Measurements from ENCODE around the gene DHX40.

Gene DHX40

GRCh38 chr17:59619298-59620063, 54.1 kb downstream of the DHX40 start, which contains the start of gene CLTC:
CLTC (plus strand) TSS chr17:59619895; CDS start chr17:59620132, 237 bp downstream.
- TF ChIP-seq CTCF (IDR thresholded peaks at IDR 0.05; ENCODE audit: borderline replicate concordance, control extremely low read depth, extremely low read depth, insufficient read depth, missing control alignments), result no peak
- in situ Hi-C loops (cut with MboI; ENCODE audit: low sequenced_read_pairs, unreplicated experiment), result no loop called here
- DNase-seq (ENCODE audit: low spot score), result peak; percentile 86

- no peak for DNase-seq (ENCODE audit: low spot score)
- no peak for TF ChIP-seq CTCF (IDR thresholded peaks at IDR 0.05; ENCODE audit: borderline replicate concordance, control extremely low read depth, extremely low read depth, insufficient read depth, missing control alignments)
- in situ Hi-C loops (cut with MboI; ENCODE audit: low sequenced_read_pairs, unreplicated experiment), result no loop called here
Observed at GRCh38 chr17:59620064-59620359, 54.6 kb downstream of the DHX40 start.

GRCh38 chr17:59620518-59621259, 55.3 kb downstream of the DHX40 start:
- in situ Hi-C loops (cut with MboI; ENCODE audit: low sequenced_read_pairs, unreplicated experiment), result no loop called here
- no peak for TF ChIP-seq CTCF (IDR thresholded peaks at IDR 0.05; ENCODE audit: borderline replicate concordance, control extremely low read depth, extremely low read depth, insufficient read depth, missing control alignments)
- DNase-seq (ENCODE audit: low spot score), result peak; percentile 52

- no peak for TF ChIP-seq CTCF (IDR thresholded peaks at IDR 0.05; ENCODE audit: borderline replicate concordance, control extremely low read depth, extremely low read depth, insufficient read depth, missing control alignments)
- in situ Hi-C loops (cut with MboI; ENCODE audit: low sequenced_read_pairs, unreplicated experiment), result no loop called here
- no peak for DNase-seq (ENCODE audit: low spot score)
Observed at GRCh38 chr17:59621771-59622170, 56.4 kb downstream of the DHX40 start.

GRCh38 chr17:59623151-59623550, 57.7 kb downstream of the DHX40 start:
- no peak for DNase-seq (ENCODE audit: low spot score)
- in situ Hi-C loops (cut with MboI; ENCODE audit: low sequenced_read_pairs, unreplicated experiment), result no loop called here
- TF ChIP-seq CTCF (IDR thresholded peaks at IDR 0.05; ENCODE audit: borderline replicate concordance, control extremely low read depth, extremely low read depth, insufficient read depth, missing control alignments), result no peak

GRCh38 chr17:59626756-59627155, 61.3 kb downstream of the DHX40 start:
- in situ Hi-C loops (cut with MboI; ENCODE audit: low sequenced_read_pairs, unreplicated experiment), result no loop called here
- no peak for TF ChIP-seq CTCF (IDR thresholded peaks at IDR 0.05; ENCODE audit: borderline replicate concordance, control extremely low read depth, extremely low read depth, insufficient read depth, missing control alignments)
- DNase-seq (ENCODE audit: low spot score), result no peak
